ENCODE data around the gene APOD. TPM values are rescaled to one million over a fixed set of nuclear protein-coding genes. Genes with fewer than 3 reads are reported as not detected.

The APOD gene
- total RNA-seq, 4 donors from 2014 or later: 177 to 341 (median 313) TPM

DNA sequence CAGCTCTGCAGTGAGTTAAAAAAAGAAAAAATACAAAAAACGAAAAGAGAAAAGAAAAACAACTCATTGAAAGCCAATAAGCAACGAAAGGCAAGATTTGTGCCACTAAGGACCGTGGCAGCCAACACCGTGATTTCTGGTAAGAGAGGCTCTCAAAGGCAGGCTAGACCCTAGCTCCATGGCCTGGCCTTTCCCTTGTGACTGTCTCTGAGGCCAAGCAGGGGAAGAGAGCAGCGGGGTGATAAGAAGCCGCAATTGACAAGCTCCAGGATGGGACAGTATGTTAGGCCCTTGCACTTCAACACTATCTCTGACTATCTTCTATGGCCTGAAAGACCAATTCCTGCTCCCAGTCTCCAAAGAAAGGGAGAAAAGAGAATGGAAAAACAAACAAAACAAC, 12.4 kb downstream of the APOD start:
- H3K4me1 ChIP-seq: no peaks in the 10 kb centered on the region
- H3K36me3 ChIP-seq: peaks cover 30% of the 10 kb centered on the region
- H3K27me3 ChIP-seq: no peaks in the 10 kb centered on the region
- no peak for TF ChIP-seq EP300 (IDR thresholded peaks at IDR 0.05)
- no peak for TF ChIP-seq POLR2A (IDR thresholded peaks at IDR 0.05)
- TF ChIP-seq POLR2AphosphoS5 (IDR thresholded peaks at IDR 0.05): no peak
- no peak for TF ChIP-seq CTCF (IDR thresholded peaks at IDR 0.05)
- 77% methylated on average over 6 of the region's 6 CpGs for WGBS
- H3K4me3 ChIP-seq: no peak overlapping the region
- no peaks in the 10 kb centered on the region for H3K9me3 ChIP-seq
- no peak for DNase-seq (ENCODE audit: low spot score in 2 of 2)
- no peak overlapping the region for H3K27ac ChIP-seq

DNA sequence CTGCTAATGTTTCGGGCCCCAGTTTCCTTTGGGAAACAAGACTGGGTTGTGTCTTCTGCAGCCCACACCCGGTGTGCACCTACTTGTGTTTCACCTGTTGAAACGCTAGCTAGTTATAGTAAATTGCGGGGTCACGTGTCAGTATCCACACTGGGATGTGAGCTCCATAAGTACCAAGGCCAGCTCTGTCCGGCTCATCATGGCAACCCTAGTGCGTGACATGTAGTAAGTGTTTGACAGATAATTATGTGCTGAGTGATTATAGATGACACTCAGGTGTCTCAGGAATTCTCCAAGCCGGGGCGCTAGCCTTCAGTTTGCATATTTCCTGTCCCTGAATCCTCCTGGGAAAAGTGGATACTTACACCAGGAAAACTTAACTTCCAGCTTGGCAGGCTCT, 12.8 kb downstream of the APOD start:
- no peak overlapping the region for H3K4me3 ChIP-seq
- H3K36me3 ChIP-seq: peaks cover 28% of the 10 kb centered on the region
- 86% methylated on average over 9 of the region's 9 CpGs for WGBS
- no peak overlapping the region for H3K27ac ChIP-seq
- TF ChIP-seq CTCF (IDR thresholded peaks at IDR 0.05) (no peak), POLR2AphosphoS5 (IDR thresholded peaks at IDR 0.05) (no peak), POLR2A (IDR thresholded peaks at IDR 0.05) (no peak), EP300 (IDR thresholded peaks at IDR 0.05) (no peak)
- H3K9me3 ChIP-seq: no peaks in the 10 kb centered on the region
- H3K27me3 ChIP-seq: no peaks in the 10 kb centered on the region
- no peak for DNase-seq (ENCODE audit: low spot score in 2 of 2)
- H3K4me1 ChIP-seq: no peaks in the 10 kb centered on the region

- H3K27me3 ChIP-seq: no peaks in the 10 kb centered on the region
- WGBS: 88% methylated on average over 6 of the region's 6 CpGs
Observed at GRCh38 chr3:195570344-195570743, 13.4 kb downstream of the APOD start.

GRCh38 chr3:195568630-195569029, 15.1 kb downstream of the APOD start:
- H3K9me3 ChIP-seq: no peaks in the 10 kb centered on the region
- no peak for DNase-seq (ENCODE audit: low spot score in 2 of 2)
- H3K4me1 ChIP-seq: no peaks in the 10 kb centered on the region
- WGBS: 83% methylated on average over 5 of the region's 5 CpGs
- H3K36me3 ChIP-seq: peaks cover 28% of the 10 kb centered on the region
- H3K4me3 ChIP-seq: no peak overlapping the region
- no peak for TF ChIP-seq POLR2A (IDR thresholded peaks at IDR 0.05)
- no peak for TF ChIP-seq EP300 (IDR thresholded peaks at IDR 0.05)
- no peak for TF ChIP-seq POLR2AphosphoS5 (IDR thresholded peaks at IDR 0.05)
- no peak for TF ChIP-seq CTCF (IDR thresholded peaks at IDR 0.05)
- H3K27me3 ChIP-seq: no peaks in the 10 kb centered on the region
- no peak overlapping the region for H3K27ac ChIP-seq

More at GRCh38 chr3:195570344-195570743, 13.4 kb downstream of the APOD start:
- Histone ChIP-seq H3K9me3 (no peaks in the 10 kb centered on the region), H3K27ac (no peak overlapping the region), H3K4me1 (no peaks in the 10 kb centered on the region), H3K36me3 (peaks cover 28% of the 10 kb centered on the region), H3K4me3 (no peak overlapping the region)
- no peak for DNase-seq (ENCODE audit: low spot score in 2 of 2)
- TF ChIP-seq CTCF (IDR thresholded peaks at IDR 0.05) (no peak), POLR2A (IDR thresholded peaks at IDR 0.05) (no peak), POLR2AphosphoS5 (IDR thresholded peaks at IDR 0.05) (no peak), EP300 (IDR thresholded peaks at IDR 0.05) (no peak)

- WGBS: 38% methylated on average over 6 of the region's 6 CpGs
- DNase-seq (ENCODE audit: low spot score in 2 of 2): no peak
Observed at GRCh38 chr3:195566797-195567196, 16.9 kb downstream of the APOD start.

More at GRCh38 chr3:195566797-195567196, 16.9 kb downstream of the APOD start:
- Histone ChIP-seq H3K4me3 (no peak overlapping the region), H3K27ac (no peak overlapping the region), H3K27me3 (no peaks in the 10 kb centered on the region), H3K36me3 (peaks cover 12% of the 10 kb centered on the region), H3K4me1 (no peaks in the 10 kb centered on the region), H3K9me3 (no peaks in the 10 kb centered on the region)
- no peak for TF ChIP-seq EP300 (IDR thresholded peaks at IDR 0.05)
- TF ChIP-seq POLR2A (IDR thresholded peaks at IDR 0.05): no peak
- no peak for TF ChIP-seq POLR2AphosphoS5 (IDR thresholded peaks at IDR 0.05)
- TF ChIP-seq CTCF (IDR thresholded peaks at IDR 0.05): no peak

All from suprapubic skin (tissue), 4 donors.